Neural progenitor cell (in vitro differentiated cells): ENCODE results near the gene FBXO7.

Experiments used
- CTCF ChIP-seq: fragments of 200-600 bp; sonication (generic); IDR thresholded peaks from 2 replicates; pipeline ENCODE4 v1.5.1; 2017; ENCODE audit warnings: antibody characterized with exemption, mild to moderate bottlenecking
- EZH2 ChIP-seq: fragments of 200-600 bp; sonication (generic); IDR thresholded peaks from 2 replicates; pipeline ENCODE4 v1.6.1; 2017; ENCODE audit warnings: antibody characterized with exemption, mild to moderate bottlenecking, moderate library complexity
- EZH2phosphoT487 ChIP-seq: fragments of 200-600 bp; sonication (generic); IDR thresholded peaks from 2 replicates; pipeline ENCODE4 v1.6.1; 2017; ENCODE audit warnings: antibody characterized with exemption

GRCh38 chr22:32489377-32489776, 14.8 kb downstream of the FBXO7 start:
- no peak for TF ChIP-seq CTCF
- no peak for TF ChIP-seq EZH2phosphoT487
- no peak for TF ChIP-seq EZH2
